HepG2 (cell line): ENCODE data around the gene CDH2. TPM values are rescaled to one million over a fixed set of nuclear protein-coding genes. Genes with fewer than 3 reads are reported as not detected.

Experiments used
- ATAC-seq: fragments of 200-7000 bp; cut with Tn5 transposase; 3 replicates; pipeline ENCODE4 v1.9.1; 2020; ENCODE audit warnings: mild to moderate bottlenecking, moderate library complexity
- BruUV-seq: library from RNA; stranded (reverse); fragments of 400-500 nt; replicated peaks from 2 replicates; lab custom pipeline; 2021; lab: Mats Ljungman, UMichigan
- CTCF ChIA-PET: fragments of 300-600 bp; formaldehyde crosslinking; extraction: SDS; loops from one replicate; lab custom pipeline; 2021; ENCODE audit warnings: low total read pairs, inconsistent platforms, low intra/inter-chr PET ratio; lab: Yijun Ruan, JAX
- POLR2A ChIA-PET: fragments of 350-600 bp; sonication (Branson Sonifier 250); formaldehyde crosslinking; loops from one replicate; lab custom pipeline; 2020; ENCODE audit warnings: antibody characterized with exemption, inconsistent platforms; lab: Yijun Ruan, JAX
- DNase-seq: peaks from one replicate; pipeline ENCODE4 v3.0.0-alpha.2; 2015; ENCODE audit warnings: low spot score
- FAIRE-seq: peaks from 3 replicates; lab custom pipeline; 2011; peaks lifted over from hg19 to GRCh38; lab: Jason Lieb, UNC
- H2AFZ ChIP-seq: one replicate; pipeline ENCODE4 v1.6.1; 2011; ENCODE audit warnings: low read length, inconsistent platforms
- H3K27ac ChIP-seq: fragments of 300-600 bp; 3 replicates; pipeline ENCODE4 v1.8.0; 2011; ENCODE audit warnings: mixed run types, mild to moderate bottlenecking, mixed read lengths, low read length, inconsistent platforms; ENCODE audit not compliant: insufficient read depth; ENCODE audit errors: extremely low read length
- H3K27me3 ChIP-seq, 2 experiments: fragments of 200-600 bp in 1 of 2; 2 replicates in 1 of 2; 3 replicates in 1 of 2; pipeline versions ENCODE4 v1.6.0 to v1.8.0; 2011; ENCODE audit warnings: low read length in 2 of 2, mild to moderate bottlenecking in 2 of 2, moderate library complexity in 2 of 2, inconsistent platforms in 1 of 2; ENCODE audit not compliant: insufficient read depth in 2 of 2, control insufficient read depth in 1 of 2
- H3K36me3 ChIP-seq, 2 experiments: fragments of 200-600 bp in 1 of 2; replicated peaks in 1 of 2; 2 replicates in 1 of 2; 3 replicates in 1 of 2; pipeline versions ENCODE4 v1.5.1 to v1.8.0; 2011; ENCODE audit warnings: low read length in 2 of 2, inconsistent platforms in 1 of 2; ENCODE audit not compliant: insufficient read depth in 2 of 2, control insufficient read depth in 1 of 2
- H3K4me1 ChIP-seq: 2 replicates; pipeline ENCODE4 v1.5.1; 2012; ENCODE audit warnings: low read length, inconsistent platforms; ENCODE audit not compliant: insufficient read depth
- H3K4me2 ChIP-seq: 2 replicates; pipeline ENCODE4 v1.6.0; 2011; ENCODE audit warnings: low read depth, low read length, inconsistent platforms
- H3K4me3 ChIP-seq, 3 experiments: fragments of 200-600 bp in 1 of 3; sonication (generic), shearing (Covaris generic) in 1 of 3; replicated peaks in 1 of 3; 2 replicates each; pipeline ENCODE4 v1.5.1; 2011 to 2016; ENCODE audit warnings: low read length in 3 of 3, inconsistent platforms in 2 of 3, low read depth in 2 of 3, mild to moderate bottlenecking in 2 of 3, control low read depth in 1 of 3, mixed read lengths in 1 of 3; ENCODE audit not compliant: insufficient read depth in 1 of 3
- H3K79me2 ChIP-seq: one replicate; pipeline ENCODE4 v1.6.1; 2011; ENCODE audit warnings: low read length, inconsistent platforms; ENCODE audit not compliant: insufficient read depth
- H3K9ac ChIP-seq: 2 replicates; pipeline ENCODE4 v1.6.0; 2011; ENCODE audit warnings: mild to moderate bottlenecking, low read depth, low read length, inconsistent platforms; ENCODE audit not compliant: insufficient read depth
- H3K9me3 ChIP-seq: 2 replicates; pipeline ENCODE4 v1.5.1; 2012; ENCODE audit warnings: mild to moderate bottlenecking, low read length
- H4K20me1 ChIP-seq: 2 replicates; pipeline ENCODE4 v1.6.0; 2011; ENCODE audit warnings: inconsistent platforms, mild to moderate bottlenecking, low read length, moderate library complexity; ENCODE audit not compliant: insufficient read depth
- ATF7 ChIP-seq, 2 experiments: fragments of 450-650 bp in 1 of 2; sonication (generic) in 1 of 2; formaldehyde crosslinking in 1 of 2; IDR thresholded peaks; 2 replicates each; pipeline versions ENCODE4 v1.4.0 to v1.6.1; 2016 to 2020; ENCODE audit warnings: antibody characterized with exemption in 1 of 2, mild to moderate bottlenecking in 1 of 2, missing genetic modification reagents in 1 of 2
- in situ Hi-C: cut with HindIII; loops from 2 replicates; pipeline ENCODE4 v1.10.0; 2017; ENCODE audit warnings: low pct_unique_long_range_greater_than_20kb; ENCODE audit not compliant: extremely low pct_ligation_motif_present
- intact Hi-C: fragments of 100-400 bp; cut with micrococcal nuclease; formaldehyde crosslinking; loops from one replicate; pipeline ENCODE4 v1.10.0; 2022; ENCODE audit not compliant: unreplicated experiment
- polyA plus RNA-seq, 8 experiments: library from polyadenylated mRNA; depleted of rRNA in 3 of 8; stranded (reverse) in 7 of 8; unstranded in 1 of 8; fragments of >200 nt; fragmentation: Illumina TruSeq in 4 of 8; extraction: Trizol in 4 of 8; gene quantifications; 2 replicates each; pipeline versions ENCODE4 v1.2.1 to v1.2.3, GENCODE V29; 2011 to 2016; ENCODE audit warnings: low read depth in 4 of 8, missing spikeins in 1 of 8, mixed read lengths in 1 of 8; ENCODE audit not compliant: insufficient read depth in 1 of 8
- total RNA-seq, 5 experiments: library from RNA; depleted of rRNA; stranded (reverse); fragments of >200 nt; fragmentation: Illumina TruSeq; extraction: Trizol; gene quantifications; 2 replicates each; pipeline ENCODE4 v1.2.3, GENCODE V29; 2016; ENCODE audit warnings: low read depth in 1 of 5
- TF ChIP-seq, protein P1 (sequence below), 2 experiments: sonication (generic) in 1 of 2; formaldehyde crosslinking in 1 of 2; IDR thresholded peaks; 2 replicates each; pipeline versions ENCODE4 v1.6.1 to v1.9.0; 2014 to 2022; ENCODE audit warnings: antibody characterized with exemption in 1 of 2, borderline replicate concordance in 1 of 2, inconsistent platforms in 1 of 2, low read depth in 1 of 2, missing genetic modification reagents in 1 of 2

Gene CDH2
- total and polyA plus RNA-seq, 2 of the 13 experiments (the other 11 are each of a cell fraction or from before 2014, with no cell fraction given) = 18.6 to 36.1 TPM

DNA sequence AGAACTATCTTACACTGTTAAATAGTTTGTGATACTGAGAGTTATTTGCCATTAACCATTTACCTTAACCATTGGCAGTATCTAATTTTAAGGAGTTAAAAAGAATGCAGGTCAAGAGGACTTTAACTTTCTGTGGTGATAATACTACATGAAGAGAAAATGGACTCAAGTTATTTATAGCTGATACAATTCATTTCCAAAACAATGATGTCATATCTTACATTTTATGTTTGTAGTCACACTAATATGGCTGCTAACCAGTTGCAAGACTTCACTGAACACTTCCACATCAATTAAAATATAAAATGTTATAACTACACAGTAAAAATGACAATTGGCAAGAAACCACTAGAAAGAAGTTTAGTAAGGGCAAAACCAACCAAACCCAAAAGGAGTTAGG lies 77.7 kb downstream of the CDH2 start:
- Histone ChIP-seq H3K9ac (no peak overlapping the region), H3K36me3 (peaks cover 0 to 1% of the 10 kb centered on the region in 2 experiments; a peak in 1 of 5 replicates), H2AFZ (no peak overlapping the region), H3K27me3 (no peaks in the 10 kb centered on the region)
- FAIRE-seq = no peak
- no peak for DNase-seq
- TF ChIP-seq ATF7 (IDR thresholded peaks at IDR 0.05) = peak; percentile 75
- TF ChIP-seq ATF7 (CRISPR knock-in tag; IDR thresholded peaks at IDR 0.05) = no peak
- TF ChIP-seq, protein P1, sequence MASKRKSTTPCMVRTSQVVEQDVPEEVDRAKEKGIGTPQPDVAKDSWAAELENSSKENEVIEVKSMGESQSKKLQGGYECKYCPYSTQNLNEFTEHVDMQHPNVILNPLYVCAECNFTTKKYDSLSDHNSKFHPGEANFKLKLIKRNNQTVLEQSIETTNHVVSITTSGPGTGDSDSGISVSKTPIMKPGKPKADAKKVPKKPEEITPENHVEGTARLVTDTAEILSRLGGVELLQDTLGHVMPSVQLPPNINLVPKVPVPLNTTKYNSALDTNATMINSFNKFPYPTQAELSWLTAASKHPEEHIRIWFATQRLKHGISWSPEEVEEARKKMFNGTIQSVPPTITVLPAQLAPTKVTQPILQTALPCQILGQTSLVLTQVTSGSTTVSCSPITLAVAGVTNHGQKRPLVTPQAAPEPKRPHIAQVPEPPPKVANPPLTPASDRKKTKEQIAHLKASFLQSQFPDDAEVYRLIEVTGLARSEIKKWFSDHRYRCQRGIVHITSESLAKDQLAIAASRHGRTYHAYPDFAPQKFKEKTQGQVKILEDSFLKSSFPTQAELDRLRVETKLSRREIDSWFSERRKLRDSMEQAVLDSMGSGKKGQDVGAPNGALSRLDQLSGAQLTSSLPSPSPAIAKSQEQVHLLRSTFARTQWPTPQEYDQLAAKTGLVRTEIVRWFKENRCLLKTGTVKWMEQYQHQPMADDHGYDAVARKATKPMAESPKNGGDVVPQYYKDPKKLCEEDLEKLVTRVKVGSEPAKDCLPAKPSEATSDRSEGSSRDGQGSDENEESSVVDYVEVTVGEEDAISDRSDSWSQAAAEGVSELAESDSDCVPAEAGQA (IDR thresholded peaks at IDR 0.05; ENCODE audit: low read depth) = no peak
- TF ChIP-seq, protein P1 (CRISPR knock-in tag; IDR thresholded peaks at IDR 0.05; ENCODE audit: borderline replicate concordance) = no peak
- TF ChIP-seq, all 625 proteins: peak for 1
- POLR2A ChIA-PET = no interaction called here
- Histone ChIP-seq H3K4me2 (no peak overlapping the region), H4K20me1 (no peaks in the 10 kb centered on the region), H3K4me3 (no peak overlapping the region), H3K79me2 (no peaks in the 10 kb centered on the region), H3K9me3 (0 out of 2 replicates have a peak, but pooled peaks cover 6% of the 10 kb centered on the region), H3K27ac (no peak overlapping the region), H3K4me1 (0 out of 2 replicates have a peak, but pooled peaks cover under 1% of the 10 kb centered on the region)
- in situ Hi-C loops (no loop called here), intact Hi-C loops (no loop called here)
- no TSS peak for BruUV-seq
- ATAC-seq = no peak
- CTCF ChIA-PET = no interaction called here
